ENCODE measurements around the gene ZYX. TPM values are rescaled to one million over a fixed set of nuclear protein-coding genes. Genes with fewer than 3 reads are reported as not detected.

The ZYX gene
- total and polyA plus RNA-seq, 9 of the 15 experiments (the other 6 are each of a cell fraction or from before 2014, with no cell fraction given): 1.8 to 130 (median 15.7) TPM

GRCh38 chr7:143388491-143389101, 7.5 kb downstream of the ZYX start (continued):
- TF ChIP-seq AFF1 (IDR thresholded peaks at IDR 0.05; ENCODE audit: low read depth in 1 of 2, partially characterized antibody in 2 of 2) (no peak), NUFIP1 (IDR thresholded peaks at IDR 0.05; ENCODE audit: partially characterized antibody) (no peak), ZBTB9 (CRISPR knock-in tag; IDR thresholded peaks at IDR 0.05) (no peak), SAFB2 (IDR thresholded peaks at IDR 0.05; ENCODE audit: borderline replicate concordance, low read depth, low read length, severe bottlenecking) (no peak), FOXJ3 (CRISPR knock-in tag; IDR thresholded peaks at IDR 0.05) (no peak), CTCF (IDR thresholded peaks at IDR 0.05 in 2 of 3, conservative IDR thresholded peaks at IDR 0.05 in 1 of 3; ENCODE audit: insufficient read depth in 2 of 3, low read depth in 1 of 3, low read length in 3 of 3) (peak in 1 of 3 experiments; percentile 30; a peak in 2 of 6 replicates), TRIM28 (IDR thresholded peaks at IDR 0.05) (no peak)

Measured in K562 (cell line).